Fibroblast of lung (primary cell): Measurements from ENCODE around the gene TMEM217. TPM values are rescaled to one million over a fixed set of nuclear protein-coding genes. Genes with fewer than 3 reads are reported as not detected.

Experiments
- DNase-seq, 2 donors: peaks; one replicate each; pipeline versions ENCODE4 v3.0.0 to v3.0.0-alpha.2; 2010; ENCODE audit warnings: low read depth in 2 of 2
- H2AFZ ChIP-seq: 2 replicates; pipeline ENCODE4 v1.5.1; 2012; ENCODE audit warnings: low read length, control low read depth, inconsistent platforms
- H3K27ac ChIP-seq: 2 replicates; pipeline ENCODE4 v1.5.1; 2011; ENCODE audit warnings: low read length, control low read depth; ENCODE audit not compliant: insufficient read depth
- H3K27me3 ChIP-seq: 2 replicates; pipeline ENCODE4 v1.5.1; 2011; ENCODE audit warnings: mild to moderate bottlenecking, low read length; ENCODE audit not compliant: control insufficient read depth, insufficient read depth
- H3K36me3 ChIP-seq: 2 replicates; pipeline ENCODE4 v1.5.1; 2011; ENCODE audit warnings: low read length; ENCODE audit not compliant: control insufficient read depth, insufficient read depth
- H3K4me1 ChIP-seq: 2 replicates; pipeline ENCODE4 v1.5.1; 2011; ENCODE audit warnings: low read length; ENCODE audit not compliant: control insufficient read depth, insufficient read depth; ENCODE audit errors: extremely low read depth
- H3K4me2 ChIP-seq: 2 replicates; pipeline ENCODE4 v1.5.1; 2011; ENCODE audit warnings: low read length, control low read depth; ENCODE audit not compliant: insufficient read depth; ENCODE audit errors: extremely low read depth
- H3K4me3 ChIP-seq, 4 experiments: fragments of 200-600 bp in 1 of 4; sonication (generic) in 1 of 4; replicated peaks in 1 of 4; 2 replicates each; pipeline ENCODE4 v1.5.1; 2011 to 2016; ENCODE audit warnings: low read length in 4 of 4, low read depth in 3 of 4, mild to moderate bottlenecking in 3 of 4, control low read depth in 2 of 4, inconsistent platforms in 1 of 4, mixed read lengths in 1 of 4; ENCODE audit not compliant: insufficient read depth in 1 of 4; ENCODE audit errors: control extremely low read depth in 1 of 4
- H3K79me2 ChIP-seq: 2 replicates; pipeline ENCODE4 v1.5.1; 2012; ENCODE audit warnings: mild to moderate bottlenecking, low read length, inconsistent platforms; ENCODE audit not compliant: control insufficient read depth, insufficient read depth
- H3K9ac ChIP-seq: 2 replicates; pipeline ENCODE4 v1.5.1; 2011; ENCODE audit warnings: mild to moderate bottlenecking, low read length, control low read depth; ENCODE audit not compliant: insufficient read depth
- H3K9me3 ChIP-seq: 2 replicates; pipeline ENCODE4 v1.5.1; 2012; ENCODE audit warnings: low read depth, low read length; ENCODE audit not compliant: control insufficient read depth, insufficient read depth
- H4K20me1 ChIP-seq: 2 replicates; pipeline ENCODE4 v1.5.1; 2011; ENCODE audit warnings: low read length; ENCODE audit not compliant: control insufficient read depth, insufficient read depth; ENCODE audit errors: extremely low read depth
- EZH2 ChIP-seq: IDR thresholded peaks from 2 replicates; pipeline ENCODE4 v1.5.1; 2012; ENCODE audit warnings: low read length, control low read depth, mild to moderate bottlenecking; ENCODE audit errors: missing control alignments
- polyA plus RNA-seq, 2 donors: library from polyadenylated mRNA; depleted of rRNA in 1 of 2; stranded (reverse) in 1 of 2; unstranded in 1 of 2; fragments of >200 nt; gene quantifications; 2 replicates each; pipeline ENCODE4 v1.2.1, GENCODE V29; 2011 to 2012; ENCODE audit warnings: missing spikeins in 1 of 2
- total RNA-seq: library from RNA; depleted of rRNA; stranded (reverse); fragments of >200 nt; gene quantifications from 2 replicates; pipeline ENCODE4 v1.2.1, GENCODE V29; 2014
- TF ChIP-seq, protein P1 (sequence below), 2 donors: IDR thresholded peaks in 1 of 2; conservative IDR thresholded peaks in 1 of 2; 1 replicate in 1 of 2; 2 replicates in 1 of 2; pipeline ENCODE4 v1.5.1; 2011 to 2012; ENCODE audit warnings: low read length in 2 of 2, control low read depth in 1 of 2, inconsistent platforms in 1 of 2, low read depth in 1 of 2, mild to moderate bottlenecking in 1 of 2

The TMEM217 gene
- total and polyA plus RNA-seq, 2 donors (not counting 1 experiment from before 2014, with no cell fraction given) = 3.1 to 4.0 TPM

DNA sequence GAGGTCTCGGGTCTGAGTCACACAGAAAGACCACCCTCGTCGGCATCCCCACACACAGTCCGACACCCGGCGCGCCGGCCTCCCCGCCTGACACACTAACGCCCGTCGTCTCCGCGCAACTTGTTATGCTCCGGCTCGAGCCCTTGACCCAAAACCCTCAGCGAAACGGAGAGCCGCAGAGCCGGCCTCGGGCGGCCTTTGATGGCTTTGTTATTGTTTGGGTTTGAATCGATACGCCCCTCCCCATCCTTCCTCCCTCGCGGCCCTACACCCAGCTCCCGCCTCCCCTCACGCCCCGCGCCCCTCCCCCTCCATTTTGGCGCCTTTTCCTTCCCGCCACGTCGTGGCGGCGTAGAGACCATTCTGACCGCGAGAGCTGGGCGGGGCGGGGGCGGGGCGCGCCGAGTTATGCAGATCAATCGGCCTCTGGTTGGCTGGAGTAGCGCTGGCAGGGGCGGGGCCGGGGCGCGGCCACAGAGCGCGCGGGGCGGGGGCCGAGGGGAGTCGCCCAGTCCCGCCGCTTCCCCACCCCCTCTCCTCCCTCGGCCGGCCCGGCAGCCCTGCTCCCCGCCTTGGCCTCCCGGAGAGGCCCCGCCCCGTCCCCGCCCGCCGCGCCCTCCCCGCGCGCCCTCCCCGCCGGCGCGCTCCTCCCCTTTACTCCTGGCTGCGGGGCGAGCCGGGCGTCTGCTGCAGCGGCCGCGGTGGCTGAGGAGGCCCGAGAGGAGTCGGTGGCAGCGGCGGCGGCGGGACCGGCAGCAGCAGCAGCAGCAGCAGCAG is 88.3 kb downstream of the TMEM217 start, which contains the start of gene PIM1:
TSS of gene PIM1 (plus strand) at position 657 of the 777 bp plus-strand sequence. CDS start 424 bp downstream, outside the sequence.
- Histone ChIP-seq H3K9ac (peak within 1 kb of the TSS; percentile 86), H3K4me2 (peak within 1 kb of the TSS; percentile 88), H2AFZ (peak within 1 kb of the TSS; percentile 61), H4K20me1 (no peaks in the 10 kb centered on the region), H3K27ac (peak within 1 kb of the TSS; percentile 91), H3K4me1 (peaks cover 6% of the 10 kb centered on the region), H3K4me3 (peak within 1 kb of the TSS; percentile 58 to 95 (median 73)), H3K79me2 (peaks cover 20% of the 10 kb centered on the region), H3K27me3 (no peaks in the 10 kb centered on the region), H3K36me3 (peaks cover 12% of the 10 kb centered on the region), H3K9me3 (no peaks in the 10 kb centered on the region)
- TF ChIP-seq, protein P1, sequence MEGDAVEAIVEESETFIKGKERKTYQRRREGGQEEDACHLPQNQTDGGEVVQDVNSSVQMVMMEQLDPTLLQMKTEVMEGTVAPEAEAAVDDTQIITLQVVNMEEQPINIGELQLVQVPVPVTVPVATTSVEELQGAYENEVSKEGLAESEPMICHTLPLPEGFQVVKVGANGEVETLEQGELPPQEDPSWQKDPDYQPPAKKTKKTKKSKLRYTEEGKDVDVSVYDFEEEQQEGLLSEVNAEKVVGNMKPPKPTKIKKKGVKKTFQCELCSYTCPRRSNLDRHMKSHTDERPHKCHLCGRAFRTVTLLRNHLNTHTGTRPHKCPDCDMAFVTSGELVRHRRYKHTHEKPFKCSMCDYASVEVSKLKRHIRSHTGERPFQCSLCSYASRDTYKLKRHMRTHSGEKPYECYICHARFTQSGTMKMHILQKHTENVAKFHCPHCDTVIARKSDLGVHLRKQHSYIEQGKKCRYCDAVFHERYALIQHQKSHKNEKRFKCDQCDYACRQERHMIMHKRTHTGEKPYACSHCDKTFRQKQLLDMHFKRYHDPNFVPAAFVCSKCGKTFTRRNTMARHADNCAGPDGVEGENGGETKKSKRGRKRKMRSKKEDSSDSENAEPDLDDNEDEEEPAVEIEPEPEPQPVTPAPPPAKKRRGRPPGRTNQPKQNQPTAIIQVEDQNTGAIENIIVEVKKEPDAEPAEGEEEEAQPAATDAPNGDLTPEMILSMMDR (conservative IDR thresholded peaks at IDR 0.05 in 1 of 2, IDR thresholded peaks at IDR 0.05 in 1 of 2; ENCODE audit: low read depth in 1 of 2, low read length in 2 of 2) = no peak
- no peak for TF ChIP-seq EZH2
- peak; percentile 96 to 98 for DNase-seq

DNA sequence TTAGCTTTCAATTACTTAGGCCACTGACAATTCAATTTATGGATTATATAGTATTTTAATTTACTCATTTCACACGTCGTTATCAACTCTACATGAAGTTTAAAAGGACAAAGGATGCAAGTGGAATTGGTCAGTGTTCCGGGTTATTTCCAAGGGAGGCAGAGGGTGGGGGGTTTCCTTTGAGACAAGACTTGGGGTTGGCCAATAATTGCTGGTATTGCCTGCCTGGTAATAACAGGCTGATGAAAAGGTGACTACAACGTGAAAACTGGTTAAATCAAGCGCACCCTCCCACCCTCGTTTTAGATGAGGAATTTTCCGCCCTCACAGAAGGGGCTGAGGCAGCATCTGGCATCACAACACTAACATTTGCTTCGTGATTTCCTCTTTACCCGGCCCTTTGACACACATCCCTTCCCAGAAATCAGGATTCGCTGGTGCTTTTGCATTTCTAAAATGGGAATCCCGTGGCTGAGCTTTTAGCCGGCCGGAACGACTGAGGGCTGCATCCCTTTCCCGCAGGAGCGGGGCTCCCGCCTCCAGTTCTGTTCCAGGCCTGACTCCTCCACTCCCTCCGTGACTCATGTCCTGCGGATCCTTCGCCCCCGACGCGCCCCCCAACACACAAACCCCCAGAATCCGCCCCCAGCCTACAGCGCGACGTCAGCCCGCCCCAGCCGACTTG is 89.0 kb downstream of the TMEM217 start:
- Histone ChIP-seq H3K9me3 (no peaks in the 10 kb centered on the region), H3K4me1 (peaks cover 6% of the 10 kb centered on the region), H3K27me3 (no peaks in the 10 kb centered on the region), H3K4me2 (peak overlapping the region; percentile 84), H3K79me2 (peaks cover 20% of the 10 kb centered on the region), H3K27ac (peak overlapping the region; percentile 91), H3K9ac (peak overlapping the region; percentile 86), H3K4me3 (peak overlapping the region; percentile 33 to 69 (median 54)), H3K36me3 (peaks cover 8% of the 10 kb centered on the region), H4K20me1 (no peaks in the 10 kb centered on the region), H2AFZ (peak overlapping the region; percentile 61)
- no peak for DNase-seq
- TF ChIP-seq EZH2 = no peak
- TF ChIP-seq, protein P1 (conservative IDR thresholded peaks at IDR 0.05 in 1 of 2, IDR thresholded peaks at IDR 0.05 in 1 of 2; ENCODE audit: low read depth in 1 of 2, low read length in 2 of 2) = no peak

DNA sequence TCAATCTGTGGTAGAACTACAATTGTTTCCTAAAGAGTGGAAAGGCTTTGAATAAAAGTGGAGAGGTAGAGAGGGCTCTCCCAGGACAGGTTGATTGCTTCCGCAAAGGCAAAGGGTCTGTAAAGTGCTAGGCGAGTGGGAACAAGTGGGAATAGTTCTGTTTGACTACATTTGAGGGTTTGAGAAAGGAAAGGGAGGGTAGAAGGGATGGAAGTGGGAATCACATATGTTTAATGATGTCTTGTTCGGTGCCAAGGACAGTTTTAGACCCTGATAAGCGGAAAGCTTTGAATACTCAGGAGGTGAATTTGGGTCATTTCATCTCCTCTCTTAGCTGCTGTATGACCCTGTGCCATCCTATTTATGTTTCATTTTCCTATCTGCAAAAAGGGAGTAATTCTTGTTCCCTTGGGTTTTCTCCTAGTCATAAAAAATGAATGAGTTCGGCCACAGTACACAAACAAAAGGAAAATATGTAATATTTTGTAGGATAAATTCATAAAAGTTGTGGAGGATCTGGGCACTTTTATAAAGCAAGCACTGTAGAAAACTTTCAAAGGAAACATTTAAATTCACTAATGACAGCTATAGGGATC is 89.7 kb downstream of the TMEM217 start:
- no peak overlapping the region for H3K4me2 ChIP-seq
- H3K27ac ChIP-seq = no peak overlapping the region
- H3K36me3 ChIP-seq = peaks cover 6% of the 10 kb centered on the region
- TF ChIP-seq, protein P1 (conservative IDR thresholded peaks at IDR 0.05 in 1 of 2, IDR thresholded peaks at IDR 0.05 in 1 of 2; ENCODE audit: low read depth in 1 of 2, low read length in 2 of 2) = no peak
- H3K9ac ChIP-seq = no peak overlapping the region
- DNase-seq = no peak
- no peaks in the 10 kb centered on the region for H4K20me1 ChIP-seq
- no peaks in the 10 kb centered on the region for H3K9me3 ChIP-seq
- H3K4me1 ChIP-seq = peaks cover 6% of the 10 kb centered on the region
- H3K27me3 ChIP-seq = no peaks in the 10 kb centered on the region
- peak overlapping the region in 2 of 4 experiments; percentile 57 to 69 for H3K4me3 ChIP-seq
- H2AFZ ChIP-seq = no peak overlapping the region
- H3K79me2 ChIP-seq = peaks cover 20% of the 10 kb centered on the region
